ENCODE measurements around the gene MYH6. TPM values are rescaled to one million over a fixed set of nuclear protein-coding genes. Genes with fewer than 3 reads are reported as not detected.

Gene MYH6
- total RNA-seq, 1 donor from 2014 or later: not detected

DNA sequence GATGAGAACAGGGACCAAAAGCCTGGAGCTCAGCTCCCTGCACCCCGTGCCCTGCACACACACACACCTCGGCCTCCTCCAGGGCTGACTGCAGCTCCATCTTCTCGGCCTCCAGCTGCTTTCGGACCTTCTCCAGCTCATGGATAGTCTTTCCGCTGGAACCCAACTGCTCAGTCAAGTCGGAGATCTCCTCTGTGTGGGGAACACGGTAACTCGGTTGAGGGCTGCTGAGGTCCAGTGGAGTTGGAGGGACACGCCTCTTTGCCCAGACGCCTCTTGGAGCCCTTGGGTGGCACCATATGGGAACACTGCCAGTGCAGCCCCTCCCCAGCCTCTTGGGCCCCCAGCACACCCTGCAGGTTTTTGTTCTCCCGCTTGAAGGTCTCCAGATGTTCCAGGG, 8.7 kb upstream of the MYH6 start:
- Histone ChIP-seq H3K9me3 (no peaks in the 10 kb centered on the region), H3K36me3 (no peaks in the 10 kb centered on the region), H3K27ac (no peak overlapping the region), H3K4me3 (no peak overlapping the region), H3K27me3 (no peaks in the 10 kb centered on the region), H3K4me1 (no peaks in the 10 kb centered on the region)
- DNase-seq (ENCODE audit: extremely low spot score in 2 of 2): no peak
- intact Hi-C loops (cut with DNase I): no loop called here
- TF ChIP-seq POLR2AphosphoS5 (IDR thresholded peaks at IDR 0.05; ENCODE audit: insufficient read depth in 1 of 2, low read depth in 1 of 2) (no peak), POLR2A (IDR thresholded peaks at IDR 0.05) (no peak)
- TF ChIP-seq, protein P1, sequence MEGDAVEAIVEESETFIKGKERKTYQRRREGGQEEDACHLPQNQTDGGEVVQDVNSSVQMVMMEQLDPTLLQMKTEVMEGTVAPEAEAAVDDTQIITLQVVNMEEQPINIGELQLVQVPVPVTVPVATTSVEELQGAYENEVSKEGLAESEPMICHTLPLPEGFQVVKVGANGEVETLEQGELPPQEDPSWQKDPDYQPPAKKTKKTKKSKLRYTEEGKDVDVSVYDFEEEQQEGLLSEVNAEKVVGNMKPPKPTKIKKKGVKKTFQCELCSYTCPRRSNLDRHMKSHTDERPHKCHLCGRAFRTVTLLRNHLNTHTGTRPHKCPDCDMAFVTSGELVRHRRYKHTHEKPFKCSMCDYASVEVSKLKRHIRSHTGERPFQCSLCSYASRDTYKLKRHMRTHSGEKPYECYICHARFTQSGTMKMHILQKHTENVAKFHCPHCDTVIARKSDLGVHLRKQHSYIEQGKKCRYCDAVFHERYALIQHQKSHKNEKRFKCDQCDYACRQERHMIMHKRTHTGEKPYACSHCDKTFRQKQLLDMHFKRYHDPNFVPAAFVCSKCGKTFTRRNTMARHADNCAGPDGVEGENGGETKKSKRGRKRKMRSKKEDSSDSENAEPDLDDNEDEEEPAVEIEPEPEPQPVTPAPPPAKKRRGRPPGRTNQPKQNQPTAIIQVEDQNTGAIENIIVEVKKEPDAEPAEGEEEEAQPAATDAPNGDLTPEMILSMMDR (IDR thresholded peaks at IDR 0.05): no peak

DNA sequence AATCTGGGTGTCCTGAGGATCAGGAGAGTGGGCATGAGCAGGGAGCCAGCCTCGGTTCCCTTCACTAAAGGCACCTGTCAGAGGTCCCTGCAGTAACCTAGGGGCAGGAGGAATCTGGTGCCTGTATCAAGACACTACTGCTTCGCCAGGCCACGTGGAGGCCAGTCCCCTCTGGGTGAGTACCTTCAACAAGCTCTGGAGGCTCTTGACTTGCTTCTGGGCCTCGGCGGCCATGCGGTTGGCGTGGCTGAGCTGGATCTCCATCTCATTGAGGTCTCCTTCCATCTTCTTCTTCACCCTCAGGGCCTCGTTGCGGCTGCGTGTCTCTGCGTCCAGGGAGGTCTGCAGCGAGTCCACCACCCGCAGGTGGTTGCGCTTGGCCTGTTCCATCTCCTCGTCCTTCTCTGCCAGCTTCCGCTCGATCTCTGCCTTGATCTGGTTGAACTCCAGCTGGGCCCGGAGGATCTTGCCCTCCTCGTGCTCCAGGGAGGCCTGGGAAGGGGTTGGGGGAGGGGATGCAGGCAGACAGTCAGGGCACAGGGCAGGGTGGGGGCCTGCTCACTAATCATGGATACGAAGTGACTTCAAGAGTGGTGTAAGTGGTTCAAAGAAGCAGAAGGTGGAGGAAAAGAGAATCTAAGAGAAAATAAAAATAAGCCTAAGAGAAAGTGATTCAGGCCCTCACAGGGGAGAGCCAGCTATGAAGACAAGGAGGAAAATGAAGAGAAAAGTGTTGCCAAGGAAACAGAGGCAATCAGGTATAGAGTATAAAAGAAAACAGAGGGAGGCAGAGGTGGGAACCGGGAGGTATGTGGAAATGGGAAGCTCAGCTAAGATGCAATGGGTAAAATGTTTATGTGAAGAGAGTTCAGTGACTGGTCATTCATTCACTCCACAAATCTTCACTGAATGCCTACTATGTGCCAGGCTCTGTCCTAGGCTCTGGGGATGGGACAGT, 8.0 kb upstream of the MYH6 start:
- intact Hi-C loops (cut with DNase I): no loop called here
- H3K36me3 ChIP-seq: no peaks in the 10 kb centered on the region
- H3K27me3 ChIP-seq: no peaks in the 10 kb centered on the region
- H3K9me3 ChIP-seq: no peaks in the 10 kb centered on the region
- H3K4me1 ChIP-seq: no peaks in the 10 kb centered on the region
- DNase-seq (ENCODE audit: extremely low spot score in 2 of 2): no peak
- H3K4me3 ChIP-seq: no peak overlapping the region
- TF ChIP-seq, protein P1 (IDR thresholded peaks at IDR 0.05): no peak
- TF ChIP-seq POLR2AphosphoS5 (IDR thresholded peaks at IDR 0.05; ENCODE audit: insufficient read depth in 1 of 2, low read depth in 1 of 2) (no peak), POLR2A (IDR thresholded peaks at IDR 0.05) (no peak)
- H3K27ac ChIP-seq: no peak overlapping the region

DNA sequence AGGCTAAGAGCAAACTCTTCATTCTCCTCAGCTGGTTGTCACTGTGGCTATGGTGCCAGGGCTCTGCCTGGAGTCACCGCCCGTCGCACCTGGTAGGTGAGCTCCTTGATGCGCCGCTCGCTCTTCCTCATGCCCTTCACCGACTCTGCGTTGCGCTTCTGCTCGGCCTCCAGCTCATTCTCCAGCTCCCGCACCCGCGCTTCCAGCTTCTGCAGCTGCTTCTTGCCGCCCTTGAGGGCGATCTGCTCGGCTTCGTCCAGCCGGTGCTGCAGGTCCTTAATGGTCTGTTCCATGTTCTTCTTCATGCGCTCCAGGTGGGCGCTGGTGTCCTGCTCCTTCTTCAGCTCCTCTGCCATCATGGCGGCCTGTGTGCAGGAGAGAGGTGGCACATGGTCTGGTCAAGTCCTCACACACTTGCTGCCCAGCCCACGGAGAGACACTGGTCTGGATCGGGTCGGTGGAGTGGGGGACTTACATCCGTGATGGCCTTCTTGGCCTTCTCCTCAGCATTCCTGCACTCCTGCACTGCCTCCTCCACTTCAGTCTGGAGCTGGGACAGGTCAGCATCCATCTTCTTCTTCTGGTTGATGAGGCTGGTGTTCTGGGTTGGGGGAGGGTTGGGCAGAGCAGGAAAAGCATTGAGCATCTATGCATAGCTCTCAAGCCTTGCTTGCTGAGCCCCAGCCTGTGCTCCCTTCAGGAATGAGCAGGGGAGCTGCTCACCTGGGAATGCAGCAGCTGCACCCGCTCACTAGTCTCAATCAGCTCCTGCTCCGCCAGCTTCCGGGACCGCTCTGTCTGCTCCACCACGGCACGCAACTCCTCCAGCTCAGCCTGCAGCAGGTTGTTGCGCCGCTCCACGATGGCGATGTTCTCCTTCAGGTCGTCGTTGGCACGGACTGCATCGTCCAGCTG, 7.1 kb upstream of the MYH6 start:
- TF ChIP-seq POLR2AphosphoS5 (IDR thresholded peaks at IDR 0.05; ENCODE audit: insufficient read depth in 1 of 2, low read depth in 1 of 2): no peak
- TF ChIP-seq, protein P1 (IDR thresholded peaks at IDR 0.05): no peak
- Histone ChIP-seq H3K36me3 (no peaks in the 10 kb centered on the region), H3K4me3 (no peak overlapping the region), H3K9me3 (no peaks in the 10 kb centered on the region), H3K27ac (no peak overlapping the region), H3K4me1 (no peaks in the 10 kb centered on the region), H3K27me3 (no peaks in the 10 kb centered on the region)
- intact Hi-C loops (cut with DNase I): no loop called here
- DNase-seq (ENCODE audit: extremely low spot score in 2 of 2): no peak

DNA sequence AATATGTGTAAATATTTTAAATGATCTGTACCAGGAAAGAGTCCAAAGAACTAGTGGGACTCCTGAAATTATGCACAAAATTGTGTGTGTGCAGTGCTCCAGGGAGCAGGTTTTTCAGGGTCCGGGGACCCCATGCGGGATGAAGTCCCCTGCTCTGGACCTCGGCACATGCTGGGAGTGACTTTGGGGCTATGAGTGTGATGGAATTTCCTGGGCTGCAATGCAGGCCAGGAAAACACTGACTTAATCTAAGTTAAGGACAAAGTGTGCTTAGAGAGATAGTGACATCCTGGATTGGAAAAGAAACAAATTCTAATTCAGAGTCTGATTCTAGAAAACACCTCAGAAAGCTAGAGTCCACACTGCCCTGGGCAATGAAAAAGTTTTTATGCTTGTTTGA, 6.2 kb upstream of the MYH6 start:
- Histone ChIP-seq H3K27ac (no peak overlapping the region), H3K4me1 (no peaks in the 10 kb centered on the region), H3K36me3 (no peaks in the 10 kb centered on the region), H3K9me3 (no peaks in the 10 kb centered on the region), H3K27me3 (no peaks in the 10 kb centered on the region), H3K4me3 (no peak overlapping the region)
- TF ChIP-seq POLR2AphosphoS5 (IDR thresholded peaks at IDR 0.05; ENCODE audit: insufficient read depth in 1 of 2, low read depth in 1 of 2) (no peak), POLR2A (IDR thresholded peaks at IDR 0.05) (no peak)
- TF ChIP-seq, protein P1 (IDR thresholded peaks at IDR 0.05): no peak
- intact Hi-C loops (cut with DNase I): no loop called here
- no peak for DNase-seq (ENCODE audit: extremely low spot score in 2 of 2)
